Lower lobe of right lung (tissue), 2 donors: Measurements from ENCODE around the gene NME9. TPM values are rescaled to one million over a fixed set of nuclear protein-coding genes. Genes with fewer than 3 reads are reported as not detected.

Experiments
- ATAC-seq, 2 donors: fragments of 200-7000 bp; cut with Tn5 transposase; one replicate each; pipeline ENCODE4 v1.9.1; 2020 to 2022; ENCODE audit warnings: mild to moderate bottlenecking in 2 of 2, moderate library complexity in 2 of 2
- DNase-seq: peaks from one replicate; pipeline ENCODE4 v3.0.0-alpha.2; 2020
- H3K27ac ChIP-seq: fragments of 200-600 bp; one replicate; pipeline ENCODE4 v1.8.0; 2022
- H3K27me3 ChIP-seq: fragments of 200-600 bp; one replicate; pipeline ENCODE4 v1.8.0; 2022; ENCODE audit warnings: low read depth
- H3K36me3 ChIP-seq: fragments of 200-600 bp; one replicate; pipeline ENCODE4 v1.8.0; 2022; ENCODE audit warnings: mild to moderate bottlenecking
- H3K4me1 ChIP-seq: fragments of 200-600 bp; one replicate; pipeline ENCODE4 v1.8.0; 2022
- H3K4me3 ChIP-seq: fragments of 200-600 bp; one replicate; pipeline ENCODE4 v1.8.0; 2022; ENCODE audit warnings: mild to moderate bottlenecking
- H3K9me3 ChIP-seq: fragments of 200-600 bp; one replicate; pipeline ENCODE4 v1.8.0; 2022
- intact Hi-C: fragments of 100-400 bp; cut with DNase I; formaldehyde crosslinking; loops from one replicate; pipeline ENCODE4 v1.11.0; 2022
- total RNA-seq: library from RNA; stranded (reverse); fragmentation: NEBNext Ultra II Directional; extraction: Animal tissue kit (Norgen Biotek cat#: 25700); gene quantifications from one replicate; pipeline ENCODE4 v1.2.1, GENCODE V29; 2021
- TF ChIP-seq, protein P1 (sequence below): fragments of 200-600 bp; IDR thresholded peaks from one replicate; pipeline ENCODE4 v1.8.0; 2022; ENCODE audit warnings: antibody characterized with exemption, mild to moderate bottlenecking
- donor health status: DM: no; HTN: yes; CAD: no; lungs with severe emphysema.

The NME9 gene
- total RNA-seq, 1 donor from 2014 or later = 3.5 TPM

- H3K4me3 ChIP-seq = no peak overlapping the region
- ATAC-seq (no peak), DNase-seq (no peak)
- TF ChIP-seq, protein P1, sequence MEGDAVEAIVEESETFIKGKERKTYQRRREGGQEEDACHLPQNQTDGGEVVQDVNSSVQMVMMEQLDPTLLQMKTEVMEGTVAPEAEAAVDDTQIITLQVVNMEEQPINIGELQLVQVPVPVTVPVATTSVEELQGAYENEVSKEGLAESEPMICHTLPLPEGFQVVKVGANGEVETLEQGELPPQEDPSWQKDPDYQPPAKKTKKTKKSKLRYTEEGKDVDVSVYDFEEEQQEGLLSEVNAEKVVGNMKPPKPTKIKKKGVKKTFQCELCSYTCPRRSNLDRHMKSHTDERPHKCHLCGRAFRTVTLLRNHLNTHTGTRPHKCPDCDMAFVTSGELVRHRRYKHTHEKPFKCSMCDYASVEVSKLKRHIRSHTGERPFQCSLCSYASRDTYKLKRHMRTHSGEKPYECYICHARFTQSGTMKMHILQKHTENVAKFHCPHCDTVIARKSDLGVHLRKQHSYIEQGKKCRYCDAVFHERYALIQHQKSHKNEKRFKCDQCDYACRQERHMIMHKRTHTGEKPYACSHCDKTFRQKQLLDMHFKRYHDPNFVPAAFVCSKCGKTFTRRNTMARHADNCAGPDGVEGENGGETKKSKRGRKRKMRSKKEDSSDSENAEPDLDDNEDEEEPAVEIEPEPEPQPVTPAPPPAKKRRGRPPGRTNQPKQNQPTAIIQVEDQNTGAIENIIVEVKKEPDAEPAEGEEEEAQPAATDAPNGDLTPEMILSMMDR = no peak
- no peaks in the 10 kb centered on the region for H3K27me3 ChIP-seq
- H3K9me3 ChIP-seq = no peaks in the 10 kb centered on the region
- no peaks in the 10 kb centered on the region for H3K36me3 ChIP-seq
- H3K27ac ChIP-seq = no peak overlapping the region
- H3K4me1 ChIP-seq = peaks cover 37% of the 10 kb centered on the region
- intact Hi-C loops = no loop called here
These were observed 35.6 kb upstream of the NME9 start for GRCh38 chr3:138365253-138365555.

- H3K4me3 ChIP-seq = no peak overlapping the region
- no peak for ATAC-seq
- no peak overlapping the region for H3K27ac ChIP-seq
- no peaks in the 10 kb centered on the region for H3K27me3 ChIP-seq
- H3K9me3 ChIP-seq = no peaks in the 10 kb centered on the region
- TF ChIP-seq, protein P1 = no peak
- peaks cover 34% of the 10 kb centered on the region for H3K4me1 ChIP-seq
- intact Hi-C loops = no loop called here
- no peak for DNase-seq
- H3K36me3 ChIP-seq = no peaks in the 10 kb centered on the region
These were observed 35.0 kb upstream of the NME9 start for GRCh38 chr3:138364356-138365252.

DNA sequence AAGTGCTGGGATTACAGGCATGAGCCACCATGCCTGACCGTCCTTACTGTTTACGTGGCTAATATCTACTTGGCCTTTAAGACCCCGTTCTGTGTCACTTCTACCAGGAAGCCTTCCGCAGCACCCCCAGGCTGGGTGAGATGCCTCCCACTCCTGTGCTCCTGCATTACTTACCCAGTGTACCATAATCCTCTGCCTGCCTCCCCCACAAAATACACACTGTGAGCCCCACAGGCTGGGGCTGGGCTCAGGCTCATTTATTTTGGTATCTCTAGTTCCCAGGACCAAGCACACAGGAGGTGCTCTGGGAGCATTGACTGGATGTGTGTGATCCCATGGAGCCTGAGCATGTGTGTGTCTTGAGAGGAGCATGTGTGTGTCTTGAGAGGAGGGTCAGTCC is 33.7 kb upstream of the NME9 start:
- TF ChIP-seq, protein P1 = no peak
- no peaks in the 10 kb centered on the region for H3K27me3 ChIP-seq
- intact Hi-C loops = no loop called here
- no peak overlapping the region for H3K4me3 ChIP-seq
- no peak overlapping the region for H3K27ac ChIP-seq
- ATAC-seq = no peak
- peaks cover 30% of the 10 kb centered on the region for H3K4me1 ChIP-seq
- H3K36me3 ChIP-seq = no peaks in the 10 kb centered on the region
- H3K9me3 ChIP-seq = no peaks in the 10 kb centered on the region
- DNase-seq = no peak

- Histone ChIP-seq H3K27ac (no peak overlapping the region), H3K9me3 (no peaks in the 10 kb centered on the region), H3K4me3 (no peak overlapping the region), H3K36me3 (no peaks in the 10 kb centered on the region), H3K27me3 (no peaks in the 10 kb centered on the region), H3K4me1 (peaks cover 24% of the 10 kb centered on the region)
- DNase-seq (no peak), ATAC-seq (no peak)
- intact Hi-C loops = no loop called here
- TF ChIP-seq, protein P1 = no peak
These were observed 32.9 kb upstream of the NME9 start for GRCh38 chr3:138362538-138362937.

GRCh38 chr3:138361561-138361971 is 31.9 kb upstream of the NME9 start:
- intact Hi-C loops = no loop called here
- peaks cover 19% of the 10 kb centered on the region for H3K4me1 ChIP-seq
- no peaks in the 10 kb centered on the region for H3K9me3 ChIP-seq
- H3K27me3 ChIP-seq = no peaks in the 10 kb centered on the region
- TF ChIP-seq, protein P1 = no peak
- DNase-seq = no peak
- H3K4me3 ChIP-seq = no peak overlapping the region
- no peaks in the 10 kb centered on the region for H3K36me3 ChIP-seq
- no peak overlapping the region for H3K27ac ChIP-seq
- ATAC-seq = no peak
